H1 (cell line): ENCODE data around the gene TEF. TPM values are rescaled to one million over a fixed set of nuclear protein-coding genes. Genes with fewer than 3 reads are reported as not detected.
A peak's percentile ranks its signal among the peaks of the same experiment; 100 is the strongest.

ENCODE experiments used
- CBX5 ChIP-seq: fragments of 300-800, 300-1000 bp; sonication (generic); IDR thresholded peaks from 2 replicates; pipeline ENCODE4 v1.7.1; 2016; ENCODE audit warnings: antibody characterized with exemption, low read length, low read depth
- CTCF ChIP-seq, 3 experiments: IDR thresholded peaks; 1 replicate in 2 of 3; 2 replicates in 1 of 3; pipeline versions ENCODE4 v1.5.1 to v1.6.1; 2011; ENCODE audit warnings: low read length in 3 of 3, mild to moderate bottlenecking in 3 of 3, inconsistent platforms in 2 of 3, low read depth in 1 of 3, moderate library complexity in 1 of 3; ENCODE audit not compliant: insufficient read depth in 1 of 3; ENCODE audit errors: control extremely low read depth in 1 of 3
- E2F6 ChIP-seq: IDR thresholded peaks from 2 replicates; pipeline ENCODE4 v1.6.1; 2012; ENCODE audit warnings: inconsistent platforms
- EGR1 ChIP-seq: IDR thresholded peaks from 2 replicates; pipeline ENCODE4 v1.6.1; 2011; ENCODE audit warnings: low read depth, low read length, borderline replicate concordance
- GABPA ChIP-seq: IDR thresholded peaks from 2 replicates; pipeline ENCODE4 v1.6.1; 2011; ENCODE audit warnings: mild to moderate bottlenecking, low read length, moderate library complexity, borderline replicate concordance; ENCODE audit not compliant: insufficient read depth
- GTF2F1 ChIP-seq: IDR thresholded peaks from 2 replicates; pipeline ENCODE4 v1.6.1; 2012; ENCODE audit warnings: low read depth, low read length, improper control_type of control experiment, borderline replicate concordance
- KDM1A ChIP-seq: fragments of 200-600, 300-600 bp; sonication (generic); IDR thresholded peaks from 2 replicates; pipeline ENCODE4 v1.7.1; 2016; ENCODE audit warnings: mild to moderate bottlenecking, low read length, borderline replicate concordance
- KDM4A ChIP-seq: IDR thresholded peaks from one replicate; pipeline ENCODE4 v1.7.1; 2012; ENCODE audit warnings: low read depth, mild to moderate bottlenecking, moderate library complexity, low read length, inconsistent platforms; ENCODE audit not compliant: severe bottlenecking
- PHF8 ChIP-seq: fragments of 200-600 bp; sonication (generic); conservative IDR thresholded peaks from 2 replicates; pipeline ENCODE4 v1.7.1; 2012; ENCODE audit warnings: low read depth, mild to moderate bottlenecking, inconsistent platforms, low read length, moderate library complexity
- POLR2AphosphoS5 ChIP-seq: IDR thresholded peaks from 2 replicates; pipeline ENCODE4 v1.6.1; 2011; ENCODE audit warnings: low read depth, low read length
- RFX5 ChIP-seq: IDR thresholded peaks from 2 replicates; pipeline ENCODE4 v1.6.1; 2011; ENCODE audit warnings: low read depth, low read length, improper control_type of control experiment, borderline replicate concordance
- SIX5 ChIP-seq: IDR thresholded peaks from 2 replicates; pipeline ENCODE4 v1.6.1; 2011; ENCODE audit warnings: mild to moderate bottlenecking, low read depth, low read length
- SP2 ChIP-seq: IDR thresholded peaks from 2 replicates; pipeline ENCODE4 v1.6.1; 2012; ENCODE audit warnings: mild to moderate bottlenecking, low read length, inconsistent platforms
- SP4 ChIP-seq: IDR thresholded peaks from 2 replicates; pipeline ENCODE4 v1.6.1; 2012; ENCODE audit warnings: low read length, inconsistent platforms
- USF2 ChIP-seq: IDR thresholded peaks from 2 replicates; pipeline ENCODE4 v1.6.1; 2011; ENCODE audit warnings: low read length, improper control_type of control experiment
- YY1 ChIP-seq: IDR thresholded peaks from 2 replicates; pipeline ENCODE4 v1.6.1; 2011; ENCODE audit warnings: low read depth, mild to moderate bottlenecking, low read length
- polyA plus RNA-seq, 7 experiments: library from polyadenylated mRNA; depleted of rRNA in 3 of 7; stranded (reverse) in 5 of 7; unstranded in 2 of 7; fragments of >200 nt in 5 of 7; fragments of 200-250 nt in 2 of 7; gene quantifications; 1 replicate in 5 of 7; 2 replicates in 1 of 7; 4 replicates in 1 of 7; pipeline versions ENCODE4 v1.2.1 to v1.2.3, GENCODE V29; 2011 to 2013; ENCODE audit warnings: missing spikeins in 2 of 7, mixed read lengths in 2 of 7
- total RNA-seq: library from RNA; stranded (reverse); fragmentation: NEBNext Ultra II Directional; extraction: Animal tissue kit (Norgen Biotek cat#: 25700); gene quantifications from 2 replicates; pipeline ENCODE4 v1.2.1, GENCODE V29; 2021

Gene TEF
- total and polyA plus RNA-seq, 2 of the 8 experiments (the other 6 are each of a cell fraction or from before 2014, with no cell fraction given), result 7.4 to 9.0 TPM

GRCh38 chr22:41444360-41445128, 62.8 kb downstream of the TEF start (continued):
- 0 out of 2 replicates have a peak, but pooled peaks have one; percentile 28 for TF ChIP-seq PHF8
- no peak for TF ChIP-seq GTF2F1
- TF ChIP-seq KDM1A, result no peak
- TF ChIP-seq CBX5, result no peak
- no peak for TF ChIP-seq EGR1
- no peak for TF ChIP-seq USF2
- TF ChIP-seq KDM4A, result peak; percentile 7
- no peak for TF ChIP-seq YY1
- TF ChIP-seq SIX5, result peak; percentile 85
- no peak for TF ChIP-seq SP2
- TF ChIP-seq GABPA, result no peak
- 0 out of 2 replicates have a peak, but pooled peaks have one; percentile 12 for TF ChIP-seq POLR2AphosphoS5
- no peak for TF ChIP-seq RFX5
- TF ChIP-seq SP4, result no peak; the same call in 1 of the 2 replicates
- no peak for TF ChIP-seq CTCF (IDR thresholded peaks at IDR 0.05; ENCODE audit: control extremely low read depth in 1 of 3, insufficient read depth in 1 of 3, low read depth in 1 of 3, low read length in 3 of 3)
- TF ChIP-seq E2F6, result no peak
